ENCODE results near the gene OR2T4. TPM values are rescaled to one million over a fixed set of nuclear protein-coding genes. Genes with fewer than 3 reads are reported as not detected.

Gene OR2T4, protein sequence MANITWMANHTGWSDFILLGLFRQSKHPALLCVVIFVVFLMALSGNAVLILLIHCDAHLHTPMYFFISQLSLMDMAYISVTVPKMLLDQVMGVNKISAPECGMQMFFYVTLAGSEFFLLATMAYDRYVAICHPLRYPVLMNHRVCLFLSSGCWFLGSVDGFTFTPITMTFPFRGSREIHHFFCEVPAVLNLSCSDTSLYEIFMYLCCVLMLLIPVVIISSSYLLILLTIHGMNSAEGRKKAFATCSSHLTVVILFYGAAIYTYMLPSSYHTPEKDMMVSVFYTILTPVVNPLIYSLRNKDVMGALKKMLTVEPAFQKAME
- not detected in 2 replicates for total RNA-seq

DNA sequence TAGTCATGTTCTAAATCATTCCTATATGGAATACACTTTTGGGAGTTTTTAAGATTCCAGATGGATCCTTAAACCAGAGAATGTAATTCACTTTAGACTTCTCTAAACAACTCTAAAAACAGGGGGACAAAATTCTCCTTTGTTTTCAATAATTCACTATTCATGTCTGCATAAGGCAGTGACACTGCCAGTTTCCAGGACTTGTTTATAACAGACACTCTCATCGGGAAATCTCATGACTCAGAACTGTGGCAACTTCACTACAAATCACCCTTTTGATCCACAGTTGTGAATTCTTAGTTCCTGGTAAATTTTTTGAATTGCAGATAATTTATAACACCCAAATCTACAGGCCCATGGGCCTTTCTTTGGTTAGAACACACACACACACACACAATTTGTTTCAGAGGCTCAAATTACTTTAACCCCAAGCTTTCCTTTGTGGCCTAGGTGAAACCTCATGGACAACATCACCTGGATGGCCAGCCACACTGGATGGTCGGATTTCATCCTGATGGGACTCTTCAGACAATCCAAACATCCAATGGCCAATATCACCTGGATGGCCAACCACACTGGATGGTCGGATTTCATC lies at the start of gene OR2T4:
OR2T4 (plus strand) TSS at position 545 of the 595 bp plus-strand sequence; CDS start at position 545, 0 bp downstream.

DNA sequence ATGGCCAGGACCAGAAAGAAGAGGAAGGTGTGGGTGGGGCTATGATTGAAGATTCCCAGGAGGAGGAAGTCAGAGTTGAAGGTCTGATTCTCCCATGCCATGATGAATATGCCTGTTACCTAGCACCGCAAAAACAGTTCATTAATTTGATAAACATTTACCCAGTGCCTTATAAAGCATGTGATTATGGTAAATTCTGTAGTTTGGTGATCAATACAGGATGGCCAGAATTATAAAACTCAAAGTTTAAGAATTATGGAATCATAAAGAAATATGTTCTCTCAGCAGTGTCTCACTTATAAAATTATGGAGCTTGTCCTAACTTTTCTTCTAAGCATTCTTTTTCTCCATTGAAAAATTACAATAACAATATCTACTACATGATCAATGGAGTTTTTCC lies 37.0 kb upstream of the OR2T4 start, which contains the start of gene OR2M7:
OR2M7 (minus strand) TSS at position 101 of the 400 bp plus-strand sequence; CDS start at position 101, 0 bp downstream.

DNA sequence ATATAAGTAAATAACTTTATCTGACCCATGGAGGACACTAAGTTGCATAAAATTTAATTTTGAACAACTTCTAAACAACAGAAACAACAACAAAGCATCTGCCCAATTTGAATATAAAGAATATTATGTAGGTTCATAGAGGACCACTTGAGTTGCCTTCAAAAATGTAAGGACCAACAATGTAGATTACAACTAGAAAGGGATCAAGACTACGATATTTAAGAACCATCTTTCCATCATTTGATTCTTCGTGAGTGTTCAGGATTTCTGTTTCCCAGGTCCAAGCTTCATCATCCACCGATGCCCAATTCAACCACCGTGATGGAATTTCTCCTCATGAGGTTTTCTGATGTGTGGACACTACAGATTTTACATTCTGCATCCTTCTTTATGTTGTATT lies 13.0 kb upstream of the OR2T4 start, which contains the start of gene OR14C36:
OR14C36 (plus strand) TSS at position 301 of the 400 bp plus-strand sequence; CDS start at position 301, 0 bp downstream.

GRCh38 chr1:248375446-248375845 lies 14.0 kb downstream of the OR2T4 start, which contains the start of gene OR2T6:
TSS of gene OR2T6 (plus strand) at chr1:248375746. CDS start at chr1:248387609, 11,863 bp downstream.

GRCh38 chr1:248402748-248403147 lies 41.3 kb downstream of the OR2T4 start, which contains the start of gene OR2T1:
TSS of gene OR2T1 (plus strand) at chr1:248403048. CDS start at chr1:248406148, 3,100 bp downstream.

Other genes starting within 250 kb of the OR2T4 start
- gene OR2M5, start 216.5 kb upstream of the OR2T4 start, total RNA-seq: not detected in 2 replicates
- gene OR2M2, start 186.8 kb upstream of the OR2T4 start, total RNA-seq: not detected in 2 replicates
- not detected in 2 replicates for gene OR2M3, start 164.4 kb upstream of the OR2T4 start, total RNA-seq
- not detected in 2 replicates for gene OR2M4, start 130.2 kb upstream of the OR2T4 start, total RNA-seq
- gene OR2T33, start 83.7 kb upstream of the OR2T4 start, total RNA-seq: not detected in 2 replicates
- gene OR2T12, start 58.2 kb upstream of the OR2T4 start, total RNA-seq: not detected in 2 replicates
- gene OR2M7, start 37.1 kb upstream of the OR2T4 start, total RNA-seq: not detected in 2 replicates
- not detected in 2 replicates for gene OR14C36, start 12.9 kb upstream of the OR2T4 start, total RNA-seq
- gene OR2T6, start 14.1 kb downstream of the OR2T4 start, total RNA-seq: not detected in 2 replicates
- not detected in 2 replicates for gene OR2T1, start 41.4 kb downstream of the OR2T4 start, total RNA-seq
- gene OR2T2, start 84.0 kb downstream of the OR2T4 start, total RNA-seq: not detected in 2 replicates
- gene OR2T3, start 111.7 kb downstream of the OR2T4 start, total RNA-seq: not detected in 2 replicates
- not detected in 2 replicates for gene OR2T5, start 126.9 kb downstream of the OR2T4 start, total RNA-seq
- gene OR2G6, start 146.4 kb downstream of the OR2T4 start, total RNA-seq: not detected in 2 replicates
- 0.06 TPM in 1 of 2 replicates, not detected in the other for gene OR2T29, start 201.1 kb downstream of the OR2T4 start, total RNA-seq
- not detected in 2 replicates for gene OR2T34, start 213.1 kb downstream of the OR2T4 start, total RNA-seq
- not detected in 2 replicates for gene OR2T10, start 236.0 kb downstream of the OR2T4 start, total RNA-seq

All from aortic smooth muscle cell (primary cell).